OCI-LY7 (cell line): Measurements from ENCODE around the gene KCNN3. TPM values are rescaled to one million over a fixed set of nuclear protein-coding genes. Genes with fewer than 3 reads are reported as not detected.
A peak's percentile ranks its signal among the peaks of the same experiment; 100 is the strongest.

ENCODE experiments used
- BruUV-seq: library from RNA; stranded (reverse); fragments of 400-500 nt; replicated peaks from 2 replicates; lab custom pipeline; 2021; lab: Mats Ljungman, UMichigan
- CTCF ChIA-PET: fragments of 300-600 bp; sonication (Branson Sonifier 250); formaldehyde crosslinking; loops from one replicate; lab custom pipeline; 2022; ENCODE audit warnings: antibody characterized with exemption; ENCODE audit not compliant: unreplicated experiment; lab: Charles Lee
- POLR2A ChIA-PET: fragments of 300-600 bp; sonication (Branson Sonifier 250); formaldehyde crosslinking; loops from one replicate; lab custom pipeline; 2022; ENCODE audit warnings: antibody characterized with exemption; lab: Charles Lee
- DNase-seq: peaks from one replicate; pipeline ENCODE4 v3.0.0-alpha.2; 2015; ENCODE audit warnings: low spot score
- H2AFZ ChIP-seq: fragments of 200-600 bp; sonication (generic), shearing (Covaris generic); 2 replicates; pipeline ENCODE4 v1.6.1; 2014; ENCODE audit warnings: mild to moderate bottlenecking, antibody characterized with exemption, low read length, moderate library complexity
- H3K27ac ChIP-seq: fragments of 200-600 bp; sonication (generic); 2 replicates; pipeline ENCODE4 v1.5.1; 2014; ENCODE audit warnings: mixed run types, low read depth, mild to moderate bottlenecking, moderate library complexity, low read length, inconsistent platforms; ENCODE audit not compliant: poor library complexity, severe bottlenecking
- H3K36me3 ChIP-seq: fragments of 200-600 bp; sonication (generic); 2 replicates; pipeline ENCODE4 v1.6.1; 2014; ENCODE audit warnings: mild to moderate bottlenecking, antibody characterized with exemption, low read length, moderate library complexity, mixed read lengths; ENCODE audit not compliant: insufficient read depth
- H3K4me1 ChIP-seq: fragments of 200-600 bp; sonication (generic); 2 replicates; pipeline ENCODE4 v1.5.1; 2014; ENCODE audit warnings: mild to moderate bottlenecking, low read length; ENCODE audit not compliant: insufficient read depth, poor library complexity, severe bottlenecking
- H3K4me2 ChIP-seq: fragments of 200-600 bp; sonication (generic); 2 replicates; pipeline ENCODE4 v1.6.1; 2014; ENCODE audit warnings: mild to moderate bottlenecking, low read length
- H3K4me3 ChIP-seq: fragments of 200-600 bp; sonication (generic); 2 replicates; pipeline ENCODE4 v1.5.1; 2014; ENCODE audit warnings: mild to moderate bottlenecking, low read depth, low read length; ENCODE audit not compliant: poor library complexity, severe bottlenecking
- H3K79me2 ChIP-seq: fragments of 200-600 bp; sonication (generic); 2 replicates; pipeline ENCODE4 v1.6.1; 2016; ENCODE audit warnings: low read depth, mild to moderate bottlenecking, low read length, moderate library complexity, mixed read lengths; ENCODE audit not compliant: insufficient read depth
- H3K9me2 ChIP-seq: fragments of 200-600 bp; sonication (generic); 2 replicates; pipeline ENCODE4 v1.6.1; 2016; ENCODE audit warnings: mild to moderate bottlenecking, low read length, mixed read lengths; ENCODE audit not compliant: insufficient read depth
- H3K9me3 ChIP-seq: fragments of 200-600 bp; sonication (generic); 2 replicates; pipeline ENCODE4 v1.6.1; 2014; ENCODE audit warnings: mild to moderate bottlenecking, mixed run types, low read length, mixed read lengths
- H4K20me1 ChIP-seq: fragments of 200-600 bp; sonication (generic); 2 replicates; pipeline ENCODE4 v1.6.1; 2014; ENCODE audit warnings: mild to moderate bottlenecking, antibody characterized with exemption, low read length, moderate library complexity, mixed read lengths; ENCODE audit not compliant: insufficient read depth
- CTCF ChIP-seq: fragments of 200-600 bp; sonication (generic); conservative IDR thresholded peaks from 2 replicates; pipeline ENCODE4 v1.5.1; 2014; ENCODE audit warnings: mild to moderate bottlenecking, antibody characterized with exemption, low read length, moderate library complexity, mixed read lengths
- EZH2phosphoT487 ChIP-seq: fragments of 200-600 bp; sonication (generic); IDR thresholded peaks from 2 replicates; pipeline ENCODE4 v1.6.1; 2018; ENCODE audit warnings: low read depth, borderline replicate concordance, mild to moderate bottlenecking, mixed run types, antibody characterized with exemption, low read length, moderate library complexity, mixed read lengths
- intact Hi-C: fragments of 100-400 bp; cut with micrococcal nuclease; formaldehyde crosslinking; loops from one replicate; pipeline ENCODE4 v1.10.0; 2022; ENCODE audit not compliant: unreplicated experiment
- total RNA-seq, 2 experiments: library from RNA; depleted of rRNA in 1 of 2; stranded (reverse); fragments of >200 nt in 1 of 2; shearing (Covaris generic) in 1 of 2; gene quantifications; 2 replicates each; pipeline ENCODE4 v1.2.3, GENCODE V29; 2014 to 2022

The KCNN3 gene
- total RNA-seq, 2 experiments from 2014 or later: 14.8 to 50.8 TPM

GRCh38 chr1:154856049-154856448 lies 14.0 kb downstream of the KCNN3 start:
- intact Hi-C loops: no loop called here
- ChIA-PET CTCF (interaction anchor here (1.0 to 1.6 kb wide), 2 partner anchors 18 to 23 kb away, joined by 5 read pairs; no protein-coding TSS in a partner anchor), POLR2A (interaction anchor here (0.6 to 1.4 kb wide), 6 partner anchors 10 to 147 kb away, joined by 3 to 4 read pairs (median 3); partner anchors contain the start of gene KCNN3)
- no peak for DNase-seq
- no TSS peak for BruUV-seq
- Histone ChIP-seq H3K9me2 (no peaks in the 10 kb centered on the region), H3K27ac (no peak overlapping the region), H3K79me2 (peaks cover 60% of the 10 kb centered on the region; the same call in 1 of the 2 replicates), H4K20me1 (no peaks in the 10 kb centered on the region), H3K9me3 (no peaks in the 10 kb centered on the region), H2AFZ (no peak overlapping the region), H3K4me3 (no peak overlapping the region), H3K4me1 (peaks cover 57% of the 10 kb centered on the region), H3K36me3 (peaks cover 14% of the 10 kb centered on the region; the same call in 1 of the 2 replicates), H3K4me2 (peak overlapping the region; percentile 85)
- TF ChIP-seq CTCF: peak; percentile 47; the same call in 1 of the 2 replicates
- no peak for TF ChIP-seq EZH2phosphoT487

- ChIA-PET POLR2A (interaction anchor here (0.6 to 1.2 kb wide), 2 partner anchors 11 to 14 kb away, joined by 3 read pairs; no protein-coding TSS in a partner anchor), CTCF (interaction anchor here (1.0 kb wide), 1 partner anchor 23 kb away, joined by 5 read pairs; no protein-coding TSS in a partner anchor)
- Histone ChIP-seq H3K9me2 (no peaks in the 10 kb centered on the region), H4K20me1 (no peaks in the 10 kb centered on the region), H3K4me3 (no peak overlapping the region), H3K27ac (no peak overlapping the region), H3K4me2 (peak overlapping the region; percentile 85; the same call in 1 of the 2 replicates), H3K4me1 (peaks cover 50% of the 10 kb centered on the region), H3K9me3 (no peaks in the 10 kb centered on the region), H3K36me3 (peaks cover 18% of the 10 kb centered on the region; the same call in 1 of the 2 replicates), H3K79me2 (peaks cover 60% of the 10 kb centered on the region; the same call in 1 of the 2 replicates), H2AFZ (no peak overlapping the region)
- BruUV-seq: no TSS peak
- TF ChIP-seq EZH2phosphoT487 (no peak), CTCF (no peak)
- DNase-seq: no peak
- intact Hi-C loops: no loop called here
These were observed 14.8 kb downstream of the KCNN3 start for GRCh38 chr1:154855186-154855851.
